CD14-positive monocyte (primary cell): ENCODE results near the gene NEMP1. TPM values are rescaled to one million over a fixed set of nuclear protein-coding genes. Genes with fewer than 3 reads are reported as not detected.

Experiments used
- DNase-seq, 3 donors: peaks; one replicate each; pipeline ENCODE4 v3.0.0-alpha.2; 2011 to 2022
- H2AFZ ChIP-seq: 2 replicates; pipeline ENCODE4 v1.6.0; 2012; ENCODE audit warnings: mild to moderate bottlenecking, low read depth, low read length, inconsistent platforms; ENCODE audit not compliant: insufficient read depth, poor library complexity, severe bottlenecking
- H3K27ac ChIP-seq, 2 donors: 1 replicate in 1 of 2; 2 replicates in 1 of 2; pipeline ENCODE4 v1.5.1; 2012 to 2013; ENCODE audit warnings: low read length in 2 of 2, control low read depth in 1 of 2, inconsistent platforms in 1 of 2, low read depth in 1 of 2, mild to moderate bottlenecking in 1 of 2
- H3K27me3 ChIP-seq, 2 donors: one replicate each; pipeline versions ENCODE4 v1.6.0 to v1.6.1; 2011 to 2013; ENCODE audit warnings: low read length in 2 of 2; ENCODE audit not compliant: control insufficient read depth in 2 of 2, insufficient read depth in 2 of 2
- H3K36me3 ChIP-seq, 2 donors: replicated peaks in 1 of 2; 1 replicate in 1 of 2; 2 replicates in 1 of 2; pipeline versions ENCODE4 v1.5.1 to v1.6.1; 2012 to 2013; ENCODE audit warnings: low read length in 2 of 2, control low read depth in 1 of 2, inconsistent platforms in 1 of 2, mild to moderate bottlenecking in 1 of 2; ENCODE audit not compliant: insufficient read depth in 2 of 2, control insufficient read depth in 1 of 2
- H3K4me1 ChIP-seq, 2 donors: 1 replicate in 1 of 2; 2 replicates in 1 of 2; pipeline versions ENCODE4 v1.5.1 to v1.6.1; 2012 to 2013; ENCODE audit warnings: low read length in 2 of 2, control low read depth in 1 of 2, inconsistent platforms in 1 of 2, mild to moderate bottlenecking in 1 of 2, moderate library complexity in 1 of 2; ENCODE audit not compliant: insufficient read depth in 2 of 2, control insufficient read depth in 1 of 2
- H3K4me2 ChIP-seq: replicated peaks from 2 replicates; pipeline ENCODE3; 2012; ENCODE audit warnings: low read length, moderate library complexity, mild to moderate bottlenecking; ENCODE audit not compliant: poor library complexity, severe bottlenecking; ENCODE audit errors: extremely low read depth
- H3K4me3 ChIP-seq, 3 experiments: fragments of 200-600 bp in 1 of 3; sonication (generic) in 1 of 3; replicated peaks in 1 of 3; 1 replicate in 2 of 3; 2 replicates in 1 of 3; pipeline ENCODE4 v1.5.1; 2011 to 2013; ENCODE audit warnings: low read length in 3 of 3, mild to moderate bottlenecking in 3 of 3, control low read depth in 2 of 3, low read depth in 2 of 3, inconsistent platforms in 1 of 3, moderate library complexity in 1 of 3
- H3K79me2 ChIP-seq: 2 replicates; pipeline ENCODE4 v1.6.0; 2012; ENCODE audit warnings: mild to moderate bottlenecking, control low read depth, inconsistent platforms, low read length, moderate library complexity; ENCODE audit not compliant: insufficient read depth
- H3K9ac ChIP-seq: 2 replicates; pipeline ENCODE4 v1.6.0; 2017; ENCODE audit warnings: low read length, mild to moderate bottlenecking; ENCODE audit not compliant: insufficient read depth, poor library complexity, severe bottlenecking
- H3K9me3 ChIP-seq, 2 donors: replicated peaks in 1 of 2; 1 replicate in 1 of 2; 2 replicates in 1 of 2; pipeline versions ENCODE4 v1.5.1 to v1.6.1; 2012 to 2013; ENCODE audit warnings: low read length in 2 of 2, control low read depth in 1 of 2; ENCODE audit not compliant: control insufficient read depth in 1 of 2, insufficient read depth in 1 of 2
- H4K20me1 ChIP-seq: 2 replicates; pipeline ENCODE4 v1.6.0; 2012; ENCODE audit warnings: mild to moderate bottlenecking, low read length, control low read depth, moderate library complexity; ENCODE audit not compliant: insufficient read depth
- H3K27ac Mint-ChIP-seq, 7 donors: one replicate each; pipeline ENCODE4 v1.8.0; 2020; ENCODE audit warnings: mild to moderate bottlenecking in 7 of 7, mixed read lengths in 7 of 7, moderate library complexity in 6 of 7, inconsistent platforms in 2 of 7
- H3K27me3 Mint-ChIP-seq, 3 donors: one replicate each; pipeline ENCODE4 v1.8.0; 2021 to 2022; ENCODE audit warnings: low read depth in 3 of 3, mild to moderate bottlenecking in 3 of 3, mixed read lengths in 3 of 3, moderate library complexity in 3 of 3, inconsistent platforms in 1 of 3
- H3K36me3 Mint-ChIP-seq, 2 donors: one replicate each; pipeline ENCODE4 v1.8.0; 2020; ENCODE audit warnings: mixed read lengths in 2 of 2, inconsistent platforms in 1 of 2, mild to moderate bottlenecking in 1 of 2
- H3K4me1 Mint-ChIP-seq: one replicate; pipeline ENCODE4 v1.8.0; 2020; ENCODE audit warnings: mild to moderate bottlenecking, mixed read lengths
- H3K4me3 Mint-ChIP-seq, 2 donors: one replicate each; pipeline ENCODE4 v1.8.0; 2020; ENCODE audit warnings: mild to moderate bottlenecking in 2 of 2, mixed read lengths in 2 of 2, moderate library complexity in 1 of 2
- H3K9me3 Mint-ChIP-seq, 7 donors: one replicate each; pipeline ENCODE4 v1.8.0; 2020 to 2022; ENCODE audit warnings: mixed read lengths in 7 of 7, mild to moderate bottlenecking in 6 of 7, moderate library complexity in 6 of 7, inconsistent platforms in 2 of 7
- CTCF ChIP-seq: fragments of 200-600 bp; IDR thresholded peaks from one replicate; pipeline ENCODE4 v1.8.0; 2022; ENCODE audit warnings: antibody characterized with exemption, mild to moderate bottlenecking
- WGBS: methylation state at CpG from one replicate; pipeline ENCODE4 v1.1.5; 2013; ENCODE audit warnings: missing lambda C conversion rate; ENCODE audit not compliant: insufficient coverage; 5-methylcytosine and 5-hydroxymethylcytosine counted together
- intact Hi-C, 2 donors: fragments of 100-400 bp; cut with micrococcal nuclease; formaldehyde crosslinking; loops; one replicate each; pipeline versions ENCODE4 v1.15.0 to v1.15.1; 2023
- polyA plus RNA-seq, 3 donors: library from polyadenylated mRNA; depleted of rRNA in 1 of 3; unstranded in 2 of 3; stranded (reverse) in 1 of 3; fragments of 300-500 nt in 2 of 3; fragments of >200 nt in 1 of 3; fragmentation: Illumina TruSeq in 2 of 3; gene quantifications; 1 replicate in 2 of 3; 2 replicates in 1 of 3; pipeline ENCODE4 v1.2.3, GENCODE V29; 2012 to 2021

NEMP1 gene
- polyA plus RNA-seq, 3 donors, result 1.9 to 4.6 (median 2.2) TPM

GRCh38 chr12:57049119-57049446 is 29.5 kb downstream of the NEMP1 start:
- Histone ChIP-seq H3K27ac (peak overlapping the region; percentile 3 to 85), H3K9me3 (no peaks in the 10 kb centered on the region), H3K79me2 (no peaks in the 10 kb centered on the region), H4K20me1 (no peaks in the 10 kb centered on the region), H3K4me1 (peaks cover 55% of the 10 kb centered on the region in 2 donors), H3K9ac (no peak overlapping the region), H2AFZ (no peak overlapping the region), H3K4me3 (peak overlapping the region in 1 of 3 experiments; percentile 22), H3K36me3 (no peaks in the 10 kb centered on the region), H3K4me2 (peak overlapping the region; percentile 18), H3K27me3 (no peaks in the 10 kb centered on the region)
- Mint-ChIP-seq H3K9me3 (peaks cover 0 to 3% (median 0%) of the 10 kb centered on the region in 7 donors), H3K36me3 (no peaks in the 10 kb centered on the region), H3K4me3 (peak overlapping the region in 1 of 2 donors; percentile 60), H3K4me1 (peaks cover 60% of the 10 kb centered on the region), H3K27ac (peak overlapping the region in 5 of 7 donors; percentile 2 to 93 (median 72)), H3K27me3 (peaks cover 2 to 6% (median 6%) of the 10 kb centered on the region in 3 donors)
- 100% methylated on average over 1 of the region's 4 CpGs for WGBS
- intact Hi-C loops, result no loop called here
- DNase-seq, result peak in 2 of 3 donors; percentile 27 to 34
- no peak for TF ChIP-seq CTCF

GRCh38 chr12:57048423-57049118 is 30.0 kb downstream of the NEMP1 start:
- no peaks in the 10 kb centered on the region for H3K36me3 Mint-ChIP-seq
- peak overlapping the region in 1 of 3 experiments; percentile 69 for H3K4me3 ChIP-seq
- H3K4me1 ChIP-seq, result peaks cover 55% of the 10 kb centered on the region in 2 donors
- H3K9ac ChIP-seq, result no peak overlapping the region
- H3K4me3 Mint-ChIP-seq, result peak overlapping the region in 1 of 2 donors; percentile 60
- H3K27ac Mint-ChIP-seq, result peak overlapping the region in 4 of 7 donors; percentile 12 to 94 (median 76)
- no peaks in the 10 kb centered on the region for H3K79me2 ChIP-seq
- peaks cover 0 to 1% (median 0%) of the 10 kb centered on the region in 7 donors for H3K9me3 Mint-ChIP-seq
- no CpG with 5 or more reads among the region's 1 CpG for WGBS
- DNase-seq, result peak in 1 of 3 donors; percentile 45
- peak overlapping the region; percentile 85 for H3K27ac ChIP-seq
- no peaks in the 10 kb centered on the region for H3K9me3 ChIP-seq
- peak overlapping the region; percentile 20 for H2AFZ ChIP-seq
- intact Hi-C loops, result no loop called here
- H3K4me1 Mint-ChIP-seq, result peaks cover 60% of the 10 kb centered on the region
- no peaks in the 10 kb centered on the region for H4K20me1 ChIP-seq
- H3K27me3 Mint-ChIP-seq, result peaks cover 2 to 9% (median 6%) of the 10 kb centered on the region in 3 donors
- TF ChIP-seq CTCF, result no peak
- H3K27me3 ChIP-seq, result no peaks in the 10 kb centered on the region
- peak overlapping the region; percentile 18 for H3K4me2 ChIP-seq
- H3K36me3 ChIP-seq, result no peaks in the 10 kb centered on the region
